Naive thymus-derived CD4-positive, alpha-beta T cell (primary cell): Measurements from ENCODE around the gene FBXO2. TPM values are rescaled to one million over a fixed set of nuclear protein-coding genes. Genes with fewer than 3 reads are reported as not detected.

Source experiments
- ATAC-seq: fragments of 150-1000 bp; cut with Tn5 transposase; 2 replicates; pipeline ENCODE4 v1.10.0; 2021; ENCODE audit warnings: mild to moderate bottlenecking, moderate library complexity
- CTCF ChIA-PET: fragments of 350-600 bp; sonication (Branson Sonifier 250); formaldehyde crosslinking; loops from one replicate; lab custom pipeline; 2021; ENCODE audit warnings: antibody characterized with exemption; lab: Charles Lee
- POLR2A ChIA-PET: fragments of 350-600 bp; sonication (Branson Sonifier 250); formaldehyde crosslinking; loops from one replicate; lab custom pipeline; 2021; ENCODE audit warnings: antibody characterized with exemption, inconsistent platforms; lab: Charles Lee
- DNase-seq, 9 donors: peaks; one replicate each; pipeline versions ENCODE4 v3.0.0 to v3.0.0-alpha.2; 2020 to 2022; ENCODE audit warnings: mixed read lengths in 1 of 9
- H3K27ac ChIP-seq: one replicate; pipeline ENCODE4 v1.7.0; 2013; ENCODE audit warnings: mild to moderate bottlenecking, low read depth, low read length, moderate library complexity
- H3K27me3 ChIP-seq, 2 donors: one replicate each; pipeline ENCODE4 v1.7.0; 2013; ENCODE audit warnings: low read length in 2 of 2, mild to moderate bottlenecking in 2 of 2, moderate library complexity in 2 of 2; ENCODE audit not compliant: control insufficient read depth in 2 of 2, insufficient read depth in 2 of 2
- H3K36me3 ChIP-seq, 3 experiments: 1 replicate in 2 of 3; 2 replicates in 1 of 3; pipeline ENCODE4 v1.7.0; 2013; ENCODE audit warnings: low read length in 3 of 3, mild to moderate bottlenecking in 3 of 3, moderate library complexity in 1 of 3; ENCODE audit not compliant: insufficient read depth in 3 of 3, control insufficient read depth in 2 of 3
- H3K4me1 ChIP-seq, 2 donors: one replicate each; pipeline ENCODE4 v1.7.0; 2013; ENCODE audit warnings: low read length in 2 of 2, mild to moderate bottlenecking in 2 of 2, moderate library complexity in 1 of 2; ENCODE audit not compliant: control insufficient read depth in 2 of 2, insufficient read depth in 2 of 2
- H3K4me3 ChIP-seq: 2 replicates; pipeline ENCODE4 v1.7.0; 2013; ENCODE audit warnings: mild to moderate bottlenecking, low read length
- H3K9me3 ChIP-seq, 3 experiments: 1 replicate in 2 of 3; 2 replicates in 1 of 3; pipeline ENCODE4 v1.7.0; 2013; ENCODE audit warnings: low read length in 3 of 3; ENCODE audit not compliant: control insufficient read depth in 2 of 3
- H3K27ac Mint-ChIP-seq, 9 donors: one replicate each; pipeline ENCODE4 v1.8.0; 2020 to 2022; ENCODE audit warnings: mixed read lengths in 9 of 9, mild to moderate bottlenecking in 8 of 9, moderate library complexity in 5 of 9, inconsistent platforms in 2 of 9
- H3K27me3 Mint-ChIP-seq, 5 donors: one replicate each; pipeline ENCODE4 v1.8.0; 2021 to 2022; ENCODE audit warnings: mixed read lengths in 5 of 5, mild to moderate bottlenecking in 1 of 5
- H3K36me3 Mint-ChIP-seq, 5 donors: one replicate each; pipeline ENCODE4 v1.8.0; 2020 to 2022; ENCODE audit warnings: mixed read lengths in 5 of 5, mild to moderate bottlenecking in 3 of 5, inconsistent platforms in 1 of 5
- H3K4me1 Mint-ChIP-seq, 7 donors: one replicate each; pipeline ENCODE4 v1.8.0; 2020 to 2022; ENCODE audit warnings: mixed read lengths in 7 of 7, mild to moderate bottlenecking in 3 of 7, inconsistent platforms in 1 of 7
- H3K4me3 Mint-ChIP-seq, 10 donors: one replicate each; pipeline ENCODE4 v1.8.0; 2020 to 2022; ENCODE audit warnings: mild to moderate bottlenecking in 10 of 10, mixed read lengths in 10 of 10, moderate library complexity in 6 of 10, inconsistent platforms in 2 of 10
- H3K9me3 Mint-ChIP-seq, 11 donors: one replicate each; pipeline ENCODE4 v1.8.0; 2020 to 2022; ENCODE audit warnings: mixed read lengths in 11 of 11, mild to moderate bottlenecking in 4 of 11, inconsistent platforms in 1 of 11, moderate library complexity in 1 of 11
- intact Hi-C, 2 donors: fragments of 100-400 bp; cut with micrococcal nuclease; formaldehyde crosslinking; loops; one replicate each; pipeline ENCODE4 v1.15.1; 2023
- polyA plus RNA-seq, 2 donors: library from polyadenylated mRNA; unstranded; fragments of 300-500 nt; fragmentation: Illumina TruSeq; gene quantifications; one replicate each; pipeline ENCODE4 v1.2.3, GENCODE V29; 2021
- total RNA-seq, 6 experiments: library from RNA in 5 of 6; stranded (reverse) in 5 of 6; gene quantifications; 1 replicate in 5 of 6; 2 replicates in 1 of 6; pipeline ENCODE4 v1.2.3 and lab custom pipeline; 2021 to 2026

The FBXO2 gene
- total RNA-seq (1 to 10 TPM in 4 of 5 experiments, under 1 TPM in 1; 0.97 to 4.1 (median 3.7) TPM), polyA plus RNA-seq (1 to 10 TPM; 6.1 to 7.8 TPM), total RNA-seq (lab: John Stamatoyannopoulos, UW) (3.1 reads per million, percentile 16 among the genes with 10 or more reads in this experiment)

- H3K9me3 ChIP-seq, result no peaks in the 10 kb centered on the region
- peak within 1 kb of the TSS; percentile 53 for H3K4me3 ChIP-seq
- DNase-seq (peak; percentile 40 to 75 (median 63)), ATAC-seq (peak; percentile 86)
- Mint-ChIP-seq H3K27me3 (peaks cover 0 to 17% (median 0%) of the 10 kb centered on the region in 5 donors), H3K9me3 (no peaks in the 10 kb centered on the region), H3K4me1 (peaks cover 19 to 48% (median 33%) of the 10 kb centered on the region in 7 donors), H3K4me3 (peak within 1 kb of the TSS; percentile 72 to 87 (median 78)), H3K36me3 (peaks cover 0 to 3% (median 0%) of the 10 kb centered on the region in 5 donors), H3K27ac (peak within 1 kb of the TSS in 5 of 9 donors; percentile 38 to 88 (median 67))
- ChIA-PET CTCF (interaction anchor here (1.1 to 3.1 kb wide), 2 partner anchors 10 to 65 kb away, joined by 6 to 12 read pairs; partner anchors contain the start of gene FBXO6), POLR2A (interaction anchor here (1.8 to 4.7 kb wide), 3 partner anchors 9 to 65 kb away, joined by 8 to 24 read pairs (median 8); partner anchors contain the start of gene FBXO6)
- H3K4me1 ChIP-seq, result peaks cover 16 to 31% of the 10 kb centered on the region in 2 donors
- peaks cover 0 to 17% (median 3%) of the 10 kb centered on the region in 3 experiments for H3K36me3 ChIP-seq
- H3K27ac ChIP-seq, result peak within 1 kb of the TSS; percentile 71
- H3K27me3 ChIP-seq, result no peaks in the 10 kb centered on the region
- intact Hi-C loops, result loop anchor here (1.0 to 10.0 kb wide), 7 partner anchors 10 to 381 kb away; partner anchors contain the start of genes CLCN6 (in 2 of the 2), MTHFR (in 2 of the 2), FBXO6 (in 1 of the 2) and UBIAD1 (in 1 of the 2)
These were observed at the start of gene FBXO2, which contains the start of gene FBXO44 for GRCh38 chr1:11654137-11654938. Gene FBXO2, minus strand, starts transcription at chr1:11654429. Its CDS starts 89 bp downstream, at chr1:11654340. Gene FBXO44, plus strand, starts transcription at chr1:11654877. Its CDS starts 959 bp downstream, at chr1:11655836.

DNA sequence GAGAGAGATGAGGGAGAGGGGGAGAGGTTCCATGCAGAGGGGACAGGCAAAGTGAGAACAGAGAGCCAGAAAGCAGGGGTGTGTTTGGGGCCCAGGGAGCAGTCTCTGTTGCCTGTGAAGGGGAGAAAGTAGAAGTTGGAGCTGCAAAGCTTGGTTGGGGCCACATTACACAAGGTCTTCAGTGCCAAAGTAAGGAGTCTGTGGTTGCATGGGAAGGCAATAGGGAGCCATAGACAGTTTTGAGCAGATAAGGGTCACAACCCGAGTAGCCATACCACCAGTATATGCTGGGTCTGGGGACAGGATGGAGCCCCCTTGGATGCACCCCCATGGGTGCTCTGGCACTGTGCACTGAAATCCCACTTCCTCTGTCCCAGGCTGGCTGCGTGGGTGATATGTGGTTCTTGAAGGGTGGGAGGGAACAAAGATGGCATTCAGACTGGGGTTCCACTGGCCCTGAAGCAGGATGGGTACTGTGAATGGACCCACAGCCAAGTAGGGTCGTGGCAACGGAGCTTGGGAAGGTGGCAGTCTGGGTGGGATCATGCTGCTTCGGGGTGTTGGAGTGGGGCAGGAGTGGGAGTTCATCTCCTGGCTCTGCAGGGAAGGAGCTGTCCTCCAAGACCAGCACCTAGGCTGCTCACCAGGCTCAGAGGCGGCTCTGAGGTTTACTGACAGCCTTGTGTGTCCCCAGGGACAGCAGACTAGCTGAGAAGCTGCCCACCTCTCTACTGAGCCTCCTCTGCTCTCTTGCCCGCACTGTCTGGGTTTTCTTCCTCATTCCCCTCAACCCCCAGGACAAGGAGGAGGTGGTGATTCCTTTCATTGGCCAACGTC, 49.3 kb upstream of the FBXO2 start:
- Histone ChIP-seq H3K36me3 (no peaks in the 10 kb centered on the region), H3K27me3 (no peaks in the 10 kb centered on the region), H3K4me1 (no peaks in the 10 kb centered on the region), H3K4me3 (no peak overlapping the region), H3K27ac (no peak overlapping the region), H3K9me3 (no peaks in the 10 kb centered on the region)
- peaks cover 0 to 17% (median 7%) of the 10 kb centered on the region in 5 donors for H3K27me3 Mint-ChIP-seq
- intact Hi-C loops, result no loop called here
- H3K27ac Mint-ChIP-seq, result no peak overlapping the region
- POLR2A ChIA-PET, result no interaction called here
- H3K4me3 Mint-ChIP-seq, result no peak overlapping the region
- no peaks in the 10 kb centered on the region for H3K4me1 Mint-ChIP-seq
- CTCF ChIA-PET, result no interaction called here
- peaks cover 0 to 2% (median 0%) of the 10 kb centered on the region in 11 donors for H3K9me3 Mint-ChIP-seq
- ATAC-seq (no peak), DNase-seq (no peak)
- no peaks in the 10 kb centered on the region for H3K36me3 Mint-ChIP-seq

DNA sequence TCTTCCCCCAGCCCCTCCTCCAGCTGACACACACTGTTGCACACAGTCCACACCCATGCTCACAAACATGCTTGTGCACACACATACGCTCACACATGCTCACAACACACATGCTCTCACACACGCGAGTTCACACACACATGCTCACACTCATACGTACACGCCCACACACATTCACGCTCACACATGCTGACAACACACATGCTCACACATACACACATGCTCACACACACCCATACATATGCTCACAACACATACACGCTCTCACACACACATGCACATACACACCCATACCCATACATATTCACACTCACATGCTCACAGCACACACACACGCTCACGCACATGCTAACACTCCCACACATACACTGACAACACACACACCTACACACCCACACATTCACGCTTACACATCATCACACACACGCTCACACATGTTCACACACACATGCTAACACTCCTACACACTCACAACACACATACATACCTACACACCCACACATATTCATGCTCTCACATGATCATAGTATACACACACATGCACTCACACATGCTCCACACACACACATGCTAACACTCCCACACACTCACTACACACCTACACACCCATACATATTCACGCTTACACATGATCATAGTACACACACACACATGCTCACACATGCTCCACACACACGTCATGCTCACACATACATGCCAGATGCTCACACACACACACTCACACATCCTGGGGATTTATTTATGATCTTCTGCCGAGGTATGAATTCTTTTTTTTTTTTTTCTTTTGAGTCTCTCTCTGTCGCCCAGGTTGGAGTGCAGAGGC, 48.0 kb upstream of the FBXO2 start:
- DNase-seq, result no peak
- H3K27me3 Mint-ChIP-seq, result peaks cover 0 to 21% (median 7%) of the 10 kb centered on the region in 5 donors
- CTCF ChIA-PET, result no interaction called here
- peaks cover 0 to 2% (median 0%) of the 10 kb centered on the region in 11 donors for H3K9me3 Mint-ChIP-seq
- H3K4me1 ChIP-seq, result no peaks in the 10 kb centered on the region
- H3K36me3 ChIP-seq, result no peaks in the 10 kb centered on the region
- H3K4me3 ChIP-seq, result no peak overlapping the region
- no peaks in the 10 kb centered on the region for H3K36me3 Mint-ChIP-seq
- H3K27ac Mint-ChIP-seq, result no peak overlapping the region
- H3K4me3 Mint-ChIP-seq, result no peak overlapping the region
- no peak for ATAC-seq
- H3K4me1 Mint-ChIP-seq, result peaks cover 0 to 1% (median 0%) of the 10 kb centered on the region in 7 donors
- H3K9me3 ChIP-seq, result no peaks in the 10 kb centered on the region
- H3K27ac ChIP-seq, result no peak overlapping the region
- H3K27me3 ChIP-seq, result no peaks in the 10 kb centered on the region
- intact Hi-C loops, result no loop called here
- POLR2A ChIA-PET, result no interaction called here

DNA sequence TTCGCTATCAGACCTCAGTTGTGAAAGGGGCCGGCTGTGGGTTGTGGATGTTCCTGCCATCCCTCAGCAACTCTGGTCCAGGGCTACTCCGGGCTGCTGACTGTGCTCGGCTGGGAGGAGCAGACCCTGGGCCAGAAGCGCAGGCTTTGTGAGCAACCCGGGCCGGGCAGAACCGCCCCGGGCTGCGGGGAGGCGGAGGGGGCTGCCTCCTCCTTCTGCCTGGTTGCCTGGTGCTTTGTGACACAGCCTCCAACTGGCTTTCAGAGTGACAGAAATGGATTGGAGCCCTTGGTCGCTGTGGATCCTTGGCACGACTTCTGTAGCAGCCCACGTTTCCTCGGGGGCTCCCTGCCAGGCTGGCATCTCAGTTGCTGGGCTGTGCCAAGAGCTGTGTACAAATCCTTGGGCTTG, 47.3 kb upstream of the FBXO2 start:
- CTCF ChIA-PET, result no interaction called here

DNA sequence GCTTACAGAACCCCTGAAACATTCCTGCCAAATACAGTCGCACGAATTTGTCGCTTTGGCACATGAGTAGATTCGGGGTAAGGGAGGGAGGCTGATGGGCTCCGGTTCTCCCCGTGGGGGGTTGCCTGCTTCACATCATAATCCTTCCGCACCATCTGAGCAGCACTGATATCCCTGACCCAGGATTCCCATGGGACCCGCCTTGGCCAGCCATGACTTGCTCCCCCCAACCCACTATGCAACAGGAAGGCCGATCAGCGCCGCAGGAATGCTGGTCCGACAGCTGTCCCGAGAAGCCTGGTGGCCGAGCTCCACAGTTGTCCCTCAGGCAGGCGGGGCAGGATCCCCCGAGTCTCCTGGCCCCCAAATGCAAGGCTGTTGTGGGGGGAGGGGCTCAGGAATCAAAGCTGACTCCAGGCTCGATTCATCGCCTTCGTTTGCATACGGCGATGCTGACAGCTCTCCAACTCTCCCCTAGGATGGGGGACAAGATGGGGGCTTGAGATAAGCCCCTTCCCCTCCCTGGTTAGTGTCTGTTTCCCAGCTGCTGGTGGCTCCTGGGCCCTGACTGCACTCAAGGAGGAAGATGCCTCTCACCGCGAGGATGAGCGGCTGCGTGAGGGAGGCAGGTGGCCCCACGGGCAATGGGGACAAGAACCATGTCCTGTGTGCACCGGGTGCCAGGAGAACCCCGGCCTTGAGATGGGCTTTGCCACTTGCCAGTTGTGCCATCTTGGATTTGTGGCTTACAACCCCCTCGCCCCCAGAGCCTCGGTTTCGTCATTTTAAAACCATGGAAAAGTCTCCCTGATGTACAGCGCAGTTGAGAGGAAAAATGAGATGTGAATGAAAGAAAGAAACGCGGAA, 46.6 kb upstream of the FBXO2 start:
- Mint-ChIP-seq H3K4me3 (no peak overlapping the region), H3K27me3 (peaks cover 0 to 25% (median 7%) of the 10 kb centered on the region in 5 donors), H3K9me3 (peaks cover 0 to 2% (median 0%) of the 10 kb centered on the region in 11 donors), H3K36me3 (no peaks in the 10 kb centered on the region), H3K4me1 (peaks cover 0 to 1% (median 0%) of the 10 kb centered on the region in 7 donors), H3K27ac (no peak overlapping the region)
- Histone ChIP-seq H3K9me3 (no peaks in the 10 kb centered on the region), H3K36me3 (no peaks in the 10 kb centered on the region), H3K4me1 (no peaks in the 10 kb centered on the region), H3K27ac (no peak overlapping the region), H3K27me3 (no peaks in the 10 kb centered on the region), H3K4me3 (no peak overlapping the region)
- ChIA-PET CTCF (no interaction called here), POLR2A (no interaction called here)
- intact Hi-C loops, result no loop called here
- ATAC-seq (no peak), DNase-seq (no peak)

More for the DNA sequence above, 47.3 kb upstream of the FBXO2 start:
- H3K4me3 ChIP-seq, result no peak overlapping the region
- H3K27me3 Mint-ChIP-seq, result peaks cover 0 to 23% (median 7%) of the 10 kb centered on the region in 5 donors
- H3K36me3 ChIP-seq, result no peaks in the 10 kb centered on the region
- H3K27ac Mint-ChIP-seq, result no peak overlapping the region
- POLR2A ChIA-PET, result no interaction called here
- intact Hi-C loops, result no loop called here
- no peaks in the 10 kb centered on the region for H3K27me3 ChIP-seq
- H3K4me1 ChIP-seq, result no peaks in the 10 kb centered on the region
- H3K9me3 Mint-ChIP-seq, result peaks cover 0 to 2% (median 0%) of the 10 kb centered on the region in 11 donors
- no peaks in the 10 kb centered on the region for H3K9me3 ChIP-seq
- no peak overlapping the region for H3K27ac ChIP-seq
- H3K36me3 Mint-ChIP-seq, result no peaks in the 10 kb centered on the region
- H3K4me1 Mint-ChIP-seq, result peaks cover 0 to 1% (median 0%) of the 10 kb centered on the region in 7 donors
- H3K4me3 Mint-ChIP-seq, result no peak overlapping the region
- ATAC-seq, result no peak
- DNase-seq, result no peak
